Naive thymus-derived CD4-positive, alpha-beta T cell (primary cell): ENCODE data around the gene DHFR2. TPM values are rescaled to one million over a fixed set of nuclear protein-coding genes. Genes with fewer than 3 reads are reported as not detected.

Source experiments
- ATAC-seq: fragments of 150-1000 bp; cut with Tn5 transposase; 2 replicates; pipeline ENCODE4 v1.10.0; 2021; ENCODE audit warnings: mild to moderate bottlenecking, moderate library complexity
- CTCF ChIA-PET: fragments of 350-600 bp; sonication (Branson Sonifier 250); formaldehyde crosslinking; loops from one replicate; lab custom pipeline; 2021; ENCODE audit warnings: antibody characterized with exemption; lab: Charles Lee
- POLR2A ChIA-PET: fragments of 350-600 bp; sonication (Branson Sonifier 250); formaldehyde crosslinking; loops from one replicate; lab custom pipeline; 2021; ENCODE audit warnings: antibody characterized with exemption, inconsistent platforms; lab: Charles Lee
- DNase-seq, 9 donors: peaks; one replicate each; pipeline versions ENCODE4 v3.0.0 to v3.0.0-alpha.2; 2020 to 2022; ENCODE audit warnings: mixed read lengths in 1 of 9
- H3K27ac ChIP-seq: one replicate; pipeline ENCODE4 v1.7.0; 2013; ENCODE audit warnings: mild to moderate bottlenecking, low read depth, low read length, moderate library complexity
- H3K27me3 ChIP-seq, 2 donors: one replicate each; pipeline ENCODE4 v1.7.0; 2013; ENCODE audit warnings: low read length in 2 of 2, mild to moderate bottlenecking in 2 of 2, moderate library complexity in 2 of 2; ENCODE audit not compliant: control insufficient read depth in 2 of 2, insufficient read depth in 2 of 2
- H3K36me3 ChIP-seq, 3 experiments: 1 replicate in 2 of 3; 2 replicates in 1 of 3; pipeline ENCODE4 v1.7.0; 2013; ENCODE audit warnings: low read length in 3 of 3, mild to moderate bottlenecking in 3 of 3, moderate library complexity in 1 of 3; ENCODE audit not compliant: insufficient read depth in 3 of 3, control insufficient read depth in 2 of 3
- H3K4me1 ChIP-seq, 2 donors: one replicate each; pipeline ENCODE4 v1.7.0; 2013; ENCODE audit warnings: low read length in 2 of 2, mild to moderate bottlenecking in 2 of 2, moderate library complexity in 1 of 2; ENCODE audit not compliant: control insufficient read depth in 2 of 2, insufficient read depth in 2 of 2
- H3K4me3 ChIP-seq: 2 replicates; pipeline ENCODE4 v1.7.0; 2013; ENCODE audit warnings: mild to moderate bottlenecking, low read length
- H3K9me3 ChIP-seq, 3 experiments: 1 replicate in 2 of 3; 2 replicates in 1 of 3; pipeline ENCODE4 v1.7.0; 2013; ENCODE audit warnings: low read length in 3 of 3; ENCODE audit not compliant: control insufficient read depth in 2 of 3
- H3K27ac Mint-ChIP-seq, 9 donors: one replicate each; pipeline ENCODE4 v1.8.0; 2020 to 2022; ENCODE audit warnings: mixed read lengths in 9 of 9, mild to moderate bottlenecking in 8 of 9, moderate library complexity in 5 of 9, inconsistent platforms in 2 of 9
- H3K27me3 Mint-ChIP-seq, 5 donors: one replicate each; pipeline ENCODE4 v1.8.0; 2021 to 2022; ENCODE audit warnings: mixed read lengths in 5 of 5, mild to moderate bottlenecking in 1 of 5
- H3K36me3 Mint-ChIP-seq, 5 donors: one replicate each; pipeline ENCODE4 v1.8.0; 2020 to 2022; ENCODE audit warnings: mixed read lengths in 5 of 5, mild to moderate bottlenecking in 3 of 5, inconsistent platforms in 1 of 5
- H3K4me1 Mint-ChIP-seq, 7 donors: one replicate each; pipeline ENCODE4 v1.8.0; 2020 to 2022; ENCODE audit warnings: mixed read lengths in 7 of 7, mild to moderate bottlenecking in 3 of 7, inconsistent platforms in 1 of 7
- H3K4me3 Mint-ChIP-seq, 10 donors: one replicate each; pipeline ENCODE4 v1.8.0; 2020 to 2022; ENCODE audit warnings: mild to moderate bottlenecking in 10 of 10, mixed read lengths in 10 of 10, moderate library complexity in 6 of 10, inconsistent platforms in 2 of 10
- H3K9me3 Mint-ChIP-seq, 11 donors: one replicate each; pipeline ENCODE4 v1.8.0; 2020 to 2022; ENCODE audit warnings: mixed read lengths in 11 of 11, mild to moderate bottlenecking in 4 of 11, inconsistent platforms in 1 of 11, moderate library complexity in 1 of 11
- intact Hi-C, 2 donors: fragments of 100-400 bp; cut with micrococcal nuclease; formaldehyde crosslinking; loops; one replicate each; pipeline ENCODE4 v1.15.1; 2023
- polyA plus RNA-seq, 2 donors: library from polyadenylated mRNA; unstranded; fragments of 300-500 nt; fragmentation: Illumina TruSeq; gene quantifications; one replicate each; pipeline ENCODE4 v1.2.3, GENCODE V29; 2021
- total RNA-seq, 6 experiments: library from RNA in 5 of 6; stranded (reverse) in 5 of 6; gene quantifications; 1 replicate in 5 of 6; 2 replicates in 1 of 6; pipeline ENCODE4 v1.2.3 and lab custom pipeline; 2021 to 2026

The DHFR2 gene
- total and polyA plus RNA-seq, 7 experiments from 2014 or later = 1.5 to 17.9 (median 5.2) TPM

GRCh38 chr3:94019659-94020058, 43.1 kb downstream of the DHFR2 start:
- peak overlapping the region in 1 of 9 donors; percentile 77 for H3K27ac Mint-ChIP-seq
- H3K36me3 Mint-ChIP-seq = peaks cover 0 to 11% (median 4%) of the 10 kb centered on the region in 5 donors
- peaks cover 0 to 8% (median 6%) of the 10 kb centered on the region in 7 donors for H3K4me1 Mint-ChIP-seq
- H3K36me3 ChIP-seq = no peaks in the 10 kb centered on the region
- no peak overlapping the region for H3K4me3 Mint-ChIP-seq
- POLR2A ChIA-PET = no interaction called here
- ATAC-seq = no peak
- H3K27me3 Mint-ChIP-seq = no peaks in the 10 kb centered on the region
- no peaks in the 10 kb centered on the region for H3K27me3 ChIP-seq
- DNase-seq = no peak
- intact Hi-C loops = no loop called here
- no peak overlapping the region for H3K27ac ChIP-seq
- no peaks in the 10 kb centered on the region for H3K4me1 ChIP-seq
- H3K9me3 ChIP-seq = no peaks in the 10 kb centered on the region
- H3K9me3 Mint-ChIP-seq = no peaks in the 10 kb centered on the region
- H3K4me3 ChIP-seq = no peak overlapping the region
- CTCF ChIA-PET = no interaction called here

GRCh38 chr3:94015025-94015424, 47.7 kb downstream of the DHFR2 start:
- no peak for ATAC-seq
- POLR2A ChIA-PET = interaction anchor here (0.6 to 1.7 kb wide), 3 partner anchors 11 to 48 kb away, joined by 3 to 6 read pairs (median 4); partner anchors contain the start of genes DHFR2 and NSUN3
- DNase-seq = peak in 5 of 9 donors; percentile 3 to 35 (median 25)

GRCh38 chr3:94012185-94012584, 50.5 kb downstream of the DHFR2 start:
- H3K27ac Mint-ChIP-seq = peak overlapping the region in 2 of 9 donors; percentile 5 to 68
- Histone ChIP-seq H3K36me3 (no peaks in the 10 kb centered on the region), H3K27ac (no peak overlapping the region), H3K27me3 (no peaks in the 10 kb centered on the region), H3K4me1 (no peaks in the 10 kb centered on the region), H3K4me3 (no peak overlapping the region), H3K9me3 (no peaks in the 10 kb centered on the region)
- peaks cover 8 to 28% (median 21%) of the 10 kb centered on the region in 7 donors for H3K4me1 Mint-ChIP-seq
- no peak for DNase-seq
- ChIA-PET POLR2A (no interaction called here), CTCF (interaction anchor here (0.5 to 1.4 kb wide), 2 partner anchors 38 to 57 kb away, joined by 3 read pairs; partner anchors contain the start of gene PROS1)
- H3K9me3 Mint-ChIP-seq = no peaks in the 10 kb centered on the region
- no peaks in the 10 kb centered on the region for H3K27me3 Mint-ChIP-seq
- intact Hi-C loops = no loop called here
- H3K4me3 Mint-ChIP-seq = peak overlapping the region in 1 of 10 donors; percentile 73
- no peak for ATAC-seq
- peaks cover 0 to 17% (median 0%) of the 10 kb centered on the region in 5 donors for H3K36me3 Mint-ChIP-seq

More at GRCh38 chr3:94015025-94015424, 47.7 kb downstream of the DHFR2 start:
- Mint-ChIP-seq H3K4me3 (peak overlapping the region in 2 of 10 donors; percentile 14 to 56), H3K4me1 (peaks cover 8 to 25% (median 21%) of the 10 kb centered on the region in 7 donors), H3K27ac (peak overlapping the region in 6 of 9 donors; percentile 3 to 53 (median 40)), H3K9me3 (no peaks in the 10 kb centered on the region), H3K36me3 (peaks cover 0 to 20% (median 4%) of the 10 kb centered on the region in 5 donors), H3K27me3 (no peaks in the 10 kb centered on the region)
- H3K4me1 ChIP-seq = no peaks in the 10 kb centered on the region
- CTCF ChIA-PET = interaction anchor here (0.7 kb wide), 1 partner anchor 10 kb away, joined by 3 read pairs; no protein-coding TSS in a partner anchor
- H3K4me3 ChIP-seq = no peak overlapping the region
- H3K27ac ChIP-seq = no peak overlapping the region
- intact Hi-C loops = no loop called here
- H3K9me3 ChIP-seq = no peaks in the 10 kb centered on the region
- H3K36me3 ChIP-seq = no peaks in the 10 kb centered on the region
- no peaks in the 10 kb centered on the region for H3K27me3 ChIP-seq

GRCh38 chr3:94011233-94011711, 51.4 kb downstream of the DHFR2 start:
- Histone ChIP-seq H3K36me3 (no peaks in the 10 kb centered on the region), H3K4me3 (no peak overlapping the region), H3K27ac (no peak overlapping the region), H3K4me1 (no peaks in the 10 kb centered on the region), H3K9me3 (no peaks in the 10 kb centered on the region), H3K27me3 (no peaks in the 10 kb centered on the region)
- Mint-ChIP-seq H3K36me3 (peaks cover 0 to 19% (median 2%) of the 10 kb centered on the region in 5 donors), H3K27me3 (no peaks in the 10 kb centered on the region), H3K4me3 (peak overlapping the region in 2 of 10 donors; percentile 0 to 73), H3K9me3 (no peaks in the 10 kb centered on the region), H3K4me1 (peaks cover 8 to 30% (median 22%) of the 10 kb centered on the region in 7 donors), H3K27ac (peak overlapping the region in 3 of 9 donors; percentile 5 to 68 (median 28))
- intact Hi-C loops = no loop called here
- CTCF ChIA-PET = no interaction called here
- no peak for DNase-seq
- POLR2A ChIA-PET = no interaction called here
- no peak for ATAC-seq

- no peaks in the 10 kb centered on the region for H3K27me3 Mint-ChIP-seq
- POLR2A ChIA-PET = interaction anchor here (0.8 kb wide), 1 partner anchor 62 kb away, joined by 3 read pairs; no protein-coding TSS in a partner anchor
- no peaks in the 10 kb centered on the region for H3K9me3 ChIP-seq
Measured at GRCh38 chr3:94009608-94010007, 53.1 kb downstream of the DHFR2 start.

GRCh38 chr3:94008253-94008652, 54.5 kb downstream of the DHFR2 start:
- H3K4me1 ChIP-seq = no peaks in the 10 kb centered on the region
- intact Hi-C loops = no loop called here
- H3K27ac ChIP-seq = no peak overlapping the region
- CTCF ChIA-PET = interaction anchor here (0.9 kb wide), 1 partner anchor 61 kb away, joined by 4 read pairs; no protein-coding TSS in a partner anchor
- no peak overlapping the region for H3K27ac Mint-ChIP-seq
- POLR2A ChIA-PET = no interaction called here
- H3K9me3 Mint-ChIP-seq = no peaks in the 10 kb centered on the region
- peaks cover 0 to 15% (median 4%) of the 10 kb centered on the region in 5 donors for H3K36me3 Mint-ChIP-seq
- H3K4me1 Mint-ChIP-seq = peaks cover 0 to 27% (median 16%) of the 10 kb centered on the region in 7 donors
- H3K27me3 ChIP-seq = no peaks in the 10 kb centered on the region
- H3K27me3 Mint-ChIP-seq = no peaks in the 10 kb centered on the region
- H3K36me3 ChIP-seq = no peaks in the 10 kb centered on the region
- H3K4me3 ChIP-seq = no peak overlapping the region
- H3K9me3 ChIP-seq = no peaks in the 10 kb centered on the region
- DNase-seq (no peak), ATAC-seq (no peak)
- no peak overlapping the region for H3K4me3 Mint-ChIP-seq

More at GRCh38 chr3:94009608-94010007, 53.1 kb downstream of the DHFR2 start:
- H3K4me3 Mint-ChIP-seq = no peak overlapping the region
- no peak for DNase-seq
- Histone ChIP-seq H3K4me3 (no peak overlapping the region), H3K4me1 (no peaks in the 10 kb centered on the region), H3K27ac (no peak overlapping the region), H3K36me3 (no peaks in the 10 kb centered on the region), H3K27me3 (no peaks in the 10 kb centered on the region)
- H3K9me3 Mint-ChIP-seq = no peaks in the 10 kb centered on the region
- intact Hi-C loops = no loop called here
- CTCF ChIA-PET = interaction anchor here (1.6 kb wide), 1 partner anchor 60 kb away, joined by 3 read pairs; no protein-coding TSS in a partner anchor
- H3K36me3 Mint-ChIP-seq = peaks cover 0 to 16% (median 4%) of the 10 kb centered on the region in 5 donors
- no peak for ATAC-seq
- H3K4me1 Mint-ChIP-seq = peaks cover 2 to 24% (median 14%) of the 10 kb centered on the region in 7 donors
- H3K27ac Mint-ChIP-seq = no peak overlapping the region
